Measurements from ENCODE around the gene PTPRC.
A peak's percentile ranks its signal among the peaks of the same experiment; 100 is the strongest.

Gene PTPRC

DNA sequence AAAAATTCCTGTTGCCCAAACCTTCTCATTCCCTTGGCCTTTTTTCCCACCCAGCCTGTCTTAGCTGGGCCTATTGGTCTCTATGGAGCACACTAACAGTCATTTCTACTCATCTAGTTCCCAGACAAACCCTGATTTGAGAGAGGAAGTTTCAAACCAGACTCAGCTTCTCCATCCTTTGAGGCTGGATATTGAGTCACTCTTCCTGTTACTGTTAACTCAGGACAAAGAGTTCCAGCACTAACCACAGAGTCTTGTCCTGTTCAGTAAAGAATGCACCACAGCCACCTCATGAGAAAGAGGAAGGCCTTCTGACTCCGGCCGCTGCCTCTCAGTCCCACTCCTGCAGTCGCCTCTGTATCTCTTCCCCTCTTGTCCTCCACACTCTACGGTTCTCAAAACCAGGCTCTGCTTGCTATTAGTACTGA, 137.8 kb downstream of the PTPRC start:
- Histone ChIP-seq H3K27ac (peak overlapping the region in 12 of 21 experiments; percentile 27 to 85 (median 58)), H3K4me3 (no peak overlapping the region)

DNA sequence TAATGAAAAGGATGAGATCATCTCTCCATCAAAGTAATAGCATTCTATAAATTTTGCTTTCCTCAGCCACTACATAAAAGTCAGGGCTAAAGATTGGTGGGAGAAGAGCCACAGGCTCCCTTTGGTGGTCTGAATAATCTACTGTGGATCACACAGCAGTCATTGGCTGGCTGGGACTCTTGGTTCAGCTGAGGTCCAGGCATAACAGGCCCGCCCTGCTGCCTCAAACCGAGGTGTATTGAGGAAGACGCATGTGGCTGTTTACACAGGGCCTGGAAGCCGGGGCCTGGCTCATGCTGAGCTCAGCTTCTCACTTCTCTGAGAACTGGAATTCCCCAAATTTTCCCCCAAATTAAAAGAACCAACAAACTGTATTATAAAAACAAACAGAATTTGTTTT, 139.2 kb downstream of the PTPRC start:
- H3K4me3 ChIP-seq = no peak overlapping the region
- H3K27ac ChIP-seq = peak overlapping the region in 8 of 21 experiments; percentile 30 to 85 (median 70)

DNA sequence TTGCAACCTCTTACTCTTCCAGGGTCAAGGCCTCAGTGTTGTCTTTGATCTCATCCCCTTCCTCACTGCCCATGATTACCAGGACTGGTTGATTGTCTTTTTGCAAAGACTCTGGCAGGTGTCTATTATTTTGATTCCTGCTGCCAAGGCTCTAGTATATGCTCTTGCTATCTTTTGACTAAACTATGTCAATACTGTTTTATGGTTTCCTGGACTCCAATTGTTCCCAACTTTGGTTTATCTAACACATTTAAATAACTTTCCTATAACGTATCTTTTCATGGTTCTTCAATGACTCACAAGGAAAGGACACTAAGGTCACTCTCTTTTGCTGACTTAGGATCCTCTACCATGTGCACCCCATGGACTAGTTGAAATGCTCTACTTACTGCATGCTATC, 141.5 kb downstream of the PTPRC start:
- no peak overlapping the region for H3K27ac ChIP-seq
- H3K4me3 ChIP-seq = no peak overlapping the region

- Histone ChIP-seq H3K4me3 (no peak overlapping the region), H3K27ac (peak overlapping the region in 1 of 21 experiments; percentile 8)
Observed at GRCh38 chr1:198788561-198789064, 149.8 kb downstream of the PTPRC start.

DNA sequence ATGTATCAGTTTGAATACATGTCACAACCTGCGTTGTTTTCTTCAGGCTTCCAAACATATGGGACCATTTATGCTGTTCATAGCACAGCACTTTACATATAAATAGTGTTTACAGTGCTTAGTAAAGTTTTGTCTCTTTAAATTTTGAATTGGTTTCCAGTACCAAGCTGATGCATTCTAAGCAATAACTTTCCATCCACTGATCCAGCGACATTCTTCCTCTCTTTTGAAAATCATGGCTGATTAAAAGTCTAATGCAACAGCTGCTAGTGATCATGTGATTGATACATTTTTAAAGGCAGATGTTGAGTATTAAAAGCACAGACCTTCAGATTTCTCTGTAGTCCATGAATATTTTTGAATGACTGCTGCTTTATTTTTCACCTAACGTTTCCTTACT, 154.9 kb downstream of the PTPRC start:
- H3K4me3 ChIP-seq = no peak overlapping the region
- no peak overlapping the region for H3K27ac ChIP-seq

DNA sequence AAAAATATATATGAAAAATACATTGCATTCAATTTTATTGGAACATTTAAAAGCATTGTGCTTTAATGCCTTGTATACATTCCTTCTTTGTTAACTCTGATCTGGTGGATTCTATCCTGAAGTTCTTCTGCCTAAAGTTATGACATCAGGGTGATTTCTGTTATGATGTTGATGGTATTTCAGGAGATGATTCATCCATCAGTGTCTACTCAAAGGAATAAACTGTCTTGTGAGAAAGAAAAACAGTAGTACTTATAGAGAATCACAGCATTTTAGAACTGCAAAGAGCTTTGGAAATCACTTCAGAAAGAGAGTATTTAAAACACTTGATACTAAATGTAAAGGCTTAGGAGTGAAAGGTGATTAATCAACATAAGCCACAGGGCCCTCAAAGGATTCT, 155.7 kb downstream of the PTPRC start:
- Histone ChIP-seq H3K27ac (no peak overlapping the region), H3K4me3 (no peak overlapping the region)

DNA sequence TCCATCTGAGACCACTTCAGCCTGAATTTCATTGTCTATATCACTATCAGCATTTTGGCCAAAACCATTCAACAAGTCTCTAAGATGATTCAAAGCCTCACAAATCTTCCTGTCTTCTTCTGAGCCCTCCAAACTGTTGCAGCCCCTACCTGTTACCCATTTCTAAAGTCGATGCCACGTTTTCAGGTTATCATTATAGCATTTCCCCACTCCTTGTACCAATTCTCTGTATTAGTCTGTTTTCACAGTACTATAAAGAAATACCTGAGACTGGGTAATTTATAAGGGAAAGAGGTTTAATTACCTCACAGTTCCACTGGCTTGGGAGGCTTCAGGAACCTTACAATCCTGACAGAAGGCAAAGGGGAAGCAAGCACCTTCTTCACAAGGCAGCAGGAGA, 158.8 kb downstream of the PTPRC start:
- no peak overlapping the region for H3K4me3 ChIP-seq
- no peak overlapping the region for H3K27ac ChIP-seq

DNA sequence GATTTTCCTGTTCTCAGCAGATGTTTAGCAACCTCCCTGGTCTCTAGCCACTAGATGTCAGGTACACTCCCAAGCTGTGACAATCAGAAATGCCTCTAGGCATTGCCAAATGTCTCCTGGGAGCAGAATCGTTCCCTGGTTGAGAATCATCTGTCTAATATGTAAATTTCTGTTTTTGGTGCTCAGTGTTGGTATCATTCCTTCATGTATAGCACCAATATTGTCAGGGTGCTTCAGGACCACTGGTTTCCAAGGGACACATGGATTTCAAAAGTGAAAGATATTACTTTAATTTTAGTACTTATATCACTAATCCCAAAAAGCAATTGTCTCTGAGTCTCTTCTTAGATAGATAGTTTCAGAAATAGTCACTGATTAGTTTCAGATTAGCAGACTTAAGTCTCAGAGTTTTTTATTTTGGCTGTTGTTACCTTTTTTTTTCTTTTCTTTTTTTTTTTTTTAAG, 160.1 kb downstream of the PTPRC start:
- H3K4me3 ChIP-seq = no peak overlapping the region
- H3K27ac ChIP-seq = no peak overlapping the region

- no peak overlapping the region for H3K4me3 ChIP-seq
- H3K27ac ChIP-seq = no peak overlapping the region
Observed at GRCh38 chr1:198805498-198806151, 166.8 kb downstream of the PTPRC start.

DNA sequence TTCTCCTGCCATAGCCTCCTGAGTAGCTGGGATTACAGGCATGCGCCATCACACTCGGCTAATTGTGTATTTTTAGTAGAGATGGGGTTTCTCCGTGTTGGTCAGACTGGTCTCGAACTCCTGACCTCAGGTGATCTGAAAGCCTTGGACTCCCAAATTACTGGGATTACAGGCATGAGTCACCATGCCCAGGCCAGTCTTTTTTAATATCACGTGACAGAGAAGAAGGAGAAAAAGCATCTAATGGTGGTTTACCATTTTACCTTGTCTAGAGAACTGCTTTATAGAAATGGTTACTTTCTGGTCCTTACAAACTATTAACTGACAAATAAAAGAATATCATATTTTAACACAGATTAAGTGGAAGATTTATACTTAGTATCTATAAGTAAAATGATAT, 168.0 kb downstream of the PTPRC start:
- Histone ChIP-seq H3K4me3 (no peak overlapping the region), H3K27ac (no peak overlapping the region)

Data from skin epidermis (tissue), 12 donors.